GM19023 (cell line): ENCODE results near the gene LAMTOR1.
"Not testable (repeated sequence)": the region's sequence is repeated elsewhere in the genome, so short reads cannot be mapped to it uniquely, and the experiment has no call there.

Source experiments
- ATAC-seq: cut with Tn5 transposase; IDR thresholded peaks from one replicate; pipeline ENCODE4 v1.9.1; 2021; ENCODE audit warnings: mild to moderate bottlenecking, moderate library complexity; ENCODE audit not compliant: unreplicated experiment

Gene LAMTOR1

GRCh38 chr11:72102946-72103753 is at the start of gene LAMTOR1:
TSS of gene LAMTOR1 (minus strand) at chr11:72103297. CDS start at chr11:72103224, 73 bp downstream.
- peak; percentile 94 for ATAC-seq

DNA sequence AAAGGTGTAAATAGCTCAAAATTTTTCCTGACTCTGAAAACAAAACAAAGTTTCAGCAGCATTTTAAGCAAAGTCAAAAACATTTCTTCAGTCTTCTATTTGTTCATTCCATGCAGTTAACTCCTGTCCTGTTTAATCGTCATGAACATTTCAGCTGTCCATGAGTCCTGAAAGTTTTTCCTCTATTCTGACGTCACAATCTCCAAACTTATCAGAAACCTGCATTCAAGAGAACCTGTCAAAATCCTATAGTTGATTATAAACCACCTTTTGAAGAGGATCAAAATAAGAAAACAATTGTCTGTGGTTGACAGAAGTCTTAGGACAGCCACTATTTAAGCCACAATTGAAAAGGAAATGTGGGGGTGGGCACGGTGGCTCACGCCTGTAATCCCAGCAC is 47.8 kb upstream of the LAMTOR1 start:
- ATAC-seq: no peak

DNA sequence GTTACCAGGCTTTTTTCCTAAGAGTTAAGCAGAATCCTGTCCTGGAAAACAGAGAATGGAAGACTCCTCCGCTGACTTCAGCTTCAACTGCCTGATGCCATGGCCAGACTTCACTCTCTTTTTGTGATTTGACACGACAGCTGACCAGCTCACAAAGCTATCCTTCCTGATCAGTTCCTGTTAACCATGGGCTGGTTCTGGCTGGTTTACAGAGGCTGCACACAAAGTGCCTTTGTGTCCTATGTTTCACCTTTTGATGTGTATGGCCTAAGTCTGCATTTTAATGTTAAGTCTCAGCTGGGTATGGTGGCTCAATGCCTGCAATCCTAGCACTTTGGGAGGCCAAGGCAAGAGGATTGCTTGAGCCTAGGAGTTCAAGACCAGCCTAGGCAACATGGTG is 43.5 kb upstream of the LAMTOR1 start:
- no peak for ATAC-seq

DNA sequence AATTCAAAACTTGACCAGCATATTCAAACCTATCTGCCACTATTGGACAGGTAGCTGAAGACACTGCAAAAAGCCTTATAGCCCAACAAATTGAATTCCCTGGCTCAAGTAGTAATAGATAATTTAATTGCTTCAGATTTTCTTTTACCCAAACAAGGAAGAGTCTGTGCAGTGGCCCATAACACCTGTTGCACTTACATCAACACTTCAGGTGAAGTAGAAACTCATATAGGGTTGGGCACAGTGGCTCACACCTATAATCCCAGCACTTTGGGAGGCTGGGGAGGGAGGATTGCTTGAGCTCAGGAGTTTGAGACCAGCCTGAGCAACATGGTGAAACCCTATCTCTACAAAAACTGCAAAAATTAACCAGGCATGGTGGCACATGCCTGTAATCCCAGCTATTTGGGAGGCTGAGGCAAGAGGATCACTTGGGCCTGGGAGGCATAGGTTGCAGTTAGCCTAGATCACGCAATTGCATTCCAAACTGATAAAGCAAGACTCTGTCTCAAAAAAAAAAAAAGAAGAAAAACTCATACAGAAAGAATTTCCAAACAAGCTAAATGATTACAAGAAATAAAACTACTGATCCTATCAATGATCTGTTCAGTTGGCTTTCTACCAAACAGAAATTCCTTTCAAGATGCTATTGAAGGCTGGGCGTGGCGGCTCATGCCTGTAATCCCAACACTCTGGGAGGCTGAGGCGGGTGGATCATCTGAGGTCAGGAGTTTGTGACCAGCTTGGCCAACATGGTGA is 41.9 kb upstream of the LAMTOR1 start:
- no peak for ATAC-seq

DNA sequence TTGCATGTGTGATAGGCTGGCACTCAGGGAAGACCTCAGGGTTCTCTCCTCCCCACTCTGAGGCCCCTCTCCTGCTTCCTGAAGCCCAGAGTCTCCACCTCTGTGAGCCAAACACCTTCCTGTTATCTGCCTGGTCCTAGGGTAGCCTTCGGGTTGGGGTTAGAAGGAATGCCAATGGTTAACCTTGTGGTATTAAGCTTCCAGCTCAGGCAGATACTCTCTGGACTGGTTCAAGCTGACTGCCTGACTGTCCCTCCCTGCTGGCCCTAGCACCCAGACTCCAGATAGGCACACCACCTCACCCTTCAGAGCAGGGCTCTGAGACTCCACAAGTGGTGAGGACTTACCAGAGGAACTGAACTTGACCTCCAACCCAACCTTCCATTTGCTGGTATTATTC is 39.4 kb upstream of the LAMTOR1 start:
- ATAC-seq: not testable (repeated sequence)

DNA sequence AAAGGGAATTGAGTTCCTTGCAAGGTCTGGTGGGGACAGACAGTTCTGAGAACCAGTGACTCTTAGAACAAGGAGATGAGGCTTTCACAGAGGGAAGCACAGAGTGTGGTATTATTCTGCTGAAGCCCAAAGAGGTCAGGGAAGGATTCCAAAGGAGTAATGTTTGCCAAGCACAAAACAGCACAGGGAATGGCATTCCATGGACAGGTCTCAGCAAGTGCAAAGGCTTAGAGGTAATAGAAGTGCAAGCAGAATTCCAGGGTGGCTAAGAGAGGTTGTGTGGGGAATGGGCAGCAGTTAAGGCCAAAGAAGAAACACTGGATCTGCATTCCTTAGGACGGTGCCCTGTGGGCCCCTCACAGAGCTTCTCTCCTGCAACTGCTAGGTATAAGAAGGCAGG is 39.0 kb upstream of the LAMTOR1 start:
- ATAC-seq: not testable (repeated sequence)

DNA sequence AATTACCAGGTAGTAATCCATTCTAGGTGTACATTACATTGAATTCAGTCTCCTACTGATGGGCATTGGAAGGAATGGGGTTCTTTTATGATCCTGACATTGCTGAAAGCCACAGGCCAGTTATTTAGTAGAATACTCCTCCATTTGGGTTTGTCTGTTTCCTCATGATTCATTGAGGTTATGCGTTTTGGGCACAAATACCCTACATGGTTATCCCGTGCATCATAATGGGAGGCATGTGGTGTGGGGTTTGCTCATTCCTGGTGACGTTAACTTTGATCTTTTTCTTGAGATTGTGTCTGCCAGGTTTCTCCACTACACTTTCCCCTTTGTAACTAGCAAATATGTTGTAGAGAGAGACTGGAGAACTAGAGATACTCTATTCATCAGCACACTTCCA is 38.0 kb upstream of the LAMTOR1 start:
- no peak for ATAC-seq

- no peak for ATAC-seq
Observed at GRCh38 chr11:72140661-72141060, 37.6 kb upstream of the LAMTOR1 start.

GRCh38 chr11:72139500-72139899 is 36.4 kb upstream of the LAMTOR1 start:
- ATAC-seq: no peak

DNA sequence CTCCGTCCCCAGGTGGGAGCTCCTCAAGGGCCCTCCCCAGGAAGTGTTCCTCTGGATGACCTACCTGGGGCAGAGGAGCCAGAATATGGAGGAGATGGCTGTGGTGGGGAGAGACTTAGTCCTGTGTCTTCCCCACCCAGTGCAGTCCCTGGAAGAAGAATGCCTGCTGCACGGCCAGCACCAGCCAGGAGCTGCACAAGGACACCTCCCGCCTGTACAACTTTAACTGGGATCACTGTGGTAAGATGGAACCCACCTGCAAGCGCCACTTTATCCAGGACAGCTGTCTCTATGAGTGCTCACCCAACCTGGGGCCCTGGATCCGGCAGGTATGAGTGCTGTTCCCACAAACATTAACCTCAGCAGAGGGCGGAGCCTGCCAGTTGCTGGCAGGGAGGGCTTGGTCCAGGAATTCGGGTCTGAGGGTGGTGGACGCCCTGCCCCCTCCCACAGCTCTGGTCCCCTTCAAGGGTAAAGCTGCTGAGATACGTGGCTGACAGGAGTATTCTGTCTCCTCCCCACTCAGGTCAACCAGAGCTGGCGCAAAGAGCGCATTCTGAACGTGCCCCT is 35.8 kb upstream of the LAMTOR1 start:
- ATAC-seq: no peak

GRCh38 chr11:72136684-72137262 is 33.7 kb upstream of the LAMTOR1 start:
- ATAC-seq: no peak

DNA sequence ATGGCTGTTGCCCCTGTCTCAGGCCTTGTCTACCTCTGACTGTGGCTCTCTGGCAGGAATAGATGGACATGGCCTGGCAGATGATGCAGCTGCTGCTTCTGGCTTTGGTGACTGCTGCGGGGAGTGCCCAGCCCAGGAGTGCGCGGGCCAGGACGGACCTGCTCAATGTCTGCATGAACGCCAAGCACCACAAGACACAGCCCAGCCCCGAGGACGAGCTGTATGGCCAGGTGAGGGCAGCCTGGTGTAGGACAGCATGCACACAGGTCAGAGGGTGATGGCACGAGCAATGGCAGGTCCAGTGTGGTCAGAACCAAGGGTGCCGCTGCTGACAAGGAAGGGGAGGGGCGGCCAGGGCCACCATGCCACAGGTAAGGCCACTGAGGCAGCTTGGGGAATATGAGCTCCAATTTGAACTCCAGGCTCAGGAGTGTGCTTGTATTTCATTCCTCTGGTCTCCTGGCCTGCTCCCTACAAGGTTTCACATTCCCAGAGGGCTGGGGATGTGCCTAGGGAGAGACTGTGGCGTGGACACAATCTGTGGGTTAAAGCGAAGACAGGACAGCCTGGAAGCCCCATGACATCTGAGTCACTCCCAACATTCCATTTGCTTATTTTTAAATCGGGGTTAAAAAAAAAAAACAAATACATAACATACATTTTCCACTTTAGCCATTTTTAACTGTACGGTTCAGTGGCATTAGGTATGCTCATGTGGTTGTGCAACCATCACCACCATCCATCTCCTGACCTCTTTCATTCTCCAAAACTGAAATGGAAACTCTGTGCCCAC is 33.0 kb upstream of the LAMTOR1 start:
- no peak for ATAC-seq

- ATAC-seq: not testable (repeated sequence)
Observed at GRCh38 chr11:72135473-72135872, 32.4 kb upstream of the LAMTOR1 start, which contains the start of gene FOLR3. TSS of gene FOLR3 (plus strand) at chr11:72135725. CDS start at chr11:72135953, 228 bp downstream.

DNA sequence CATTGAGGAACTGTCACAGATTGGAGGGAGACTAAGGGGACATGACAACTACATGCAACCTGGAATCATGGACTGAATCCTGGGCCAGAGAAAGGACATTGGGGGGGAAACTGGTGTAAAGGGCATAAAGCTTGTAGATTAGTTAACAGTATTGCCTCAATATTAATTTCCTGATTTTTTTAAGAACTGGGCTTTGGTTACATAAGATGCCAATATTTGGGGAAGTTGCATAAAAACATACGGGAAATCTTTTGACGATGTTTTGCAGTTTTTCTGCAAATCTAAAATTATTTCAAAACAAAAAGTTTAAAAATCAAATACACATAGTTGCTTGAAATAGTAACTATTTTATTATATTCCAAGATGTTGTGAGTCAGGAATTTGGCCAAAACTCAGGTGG is 29.5 kb upstream of the LAMTOR1 start:
- ATAC-seq: no peak

GRCh38 chr11:72129381-72129780 is 26.3 kb upstream of the LAMTOR1 start:
- no peak for ATAC-seq

GRCh38 chr11:72127923-72128322 is 24.8 kb upstream of the LAMTOR1 start:
- ATAC-seq: no peak

GRCh38 chr11:72125956-72126355 is 22.9 kb upstream of the LAMTOR1 start:
- no peak for ATAC-seq

- no peak for ATAC-seq
Observed at GRCh38 chr11:72124046-72124445, 20.9 kb upstream of the LAMTOR1 start.

DNA sequence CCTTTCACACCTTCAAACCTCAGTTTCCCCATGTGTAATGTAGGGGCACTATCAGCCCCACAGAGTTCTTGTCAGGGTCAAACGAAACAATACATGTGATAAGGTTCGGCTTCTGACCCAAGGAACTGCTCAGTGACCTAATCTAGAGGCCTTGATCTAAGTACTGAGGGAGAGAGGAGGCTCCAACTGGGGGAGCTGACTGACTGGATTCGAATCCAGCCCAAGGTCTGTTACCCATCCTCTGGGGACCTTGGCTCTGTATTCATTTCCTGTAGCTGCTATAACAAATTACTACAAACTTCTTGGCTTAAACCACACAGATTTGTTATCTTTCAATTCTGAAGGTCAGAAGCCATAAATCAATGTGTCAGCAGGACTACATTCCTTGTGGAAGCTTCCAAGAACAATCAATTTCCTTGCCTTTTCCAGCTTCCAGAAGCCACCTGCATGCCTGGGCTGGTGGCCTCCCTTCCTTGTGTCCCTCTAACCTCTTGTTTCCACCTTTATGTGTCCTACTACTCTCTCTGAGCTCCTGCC is 20.1 kb upstream of the LAMTOR1 start:
- no peak for ATAC-seq

DNA sequence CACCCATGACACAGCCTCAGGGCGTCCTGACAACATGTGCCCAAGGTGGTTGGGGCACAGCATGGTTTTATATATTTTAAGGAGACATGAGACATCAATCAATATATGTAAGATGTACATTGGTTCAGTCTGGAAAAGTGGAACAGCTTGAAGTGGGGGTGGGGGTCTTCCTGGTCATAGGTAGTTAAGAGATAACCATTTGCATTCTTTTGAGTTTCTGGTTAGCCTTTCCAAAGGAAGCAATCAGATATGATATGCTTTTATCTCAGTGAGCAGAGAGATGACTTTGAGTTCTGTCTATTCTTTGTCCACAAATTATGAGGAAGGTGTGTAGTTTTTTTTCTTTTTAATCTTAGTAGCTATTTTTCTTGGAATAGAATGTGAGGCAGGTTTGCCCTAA is 19.5 kb upstream of the LAMTOR1 start:
- ATAC-seq: no peak
